NCI-H345 (cell line): ENCODE measurements around the gene KRTAP12-1.
"Not testable (repeated sequence)": the region's sequence is repeated elsewhere in the genome, so short reads cannot be mapped to it uniquely, and the experiment has no call there.

Experiments
- DNase-seq: peaks from one replicate; lab custom pipeline; 2025; lab: John Stamatoyannopoulos, UW

The KRTAP12-1 gene

DNA sequence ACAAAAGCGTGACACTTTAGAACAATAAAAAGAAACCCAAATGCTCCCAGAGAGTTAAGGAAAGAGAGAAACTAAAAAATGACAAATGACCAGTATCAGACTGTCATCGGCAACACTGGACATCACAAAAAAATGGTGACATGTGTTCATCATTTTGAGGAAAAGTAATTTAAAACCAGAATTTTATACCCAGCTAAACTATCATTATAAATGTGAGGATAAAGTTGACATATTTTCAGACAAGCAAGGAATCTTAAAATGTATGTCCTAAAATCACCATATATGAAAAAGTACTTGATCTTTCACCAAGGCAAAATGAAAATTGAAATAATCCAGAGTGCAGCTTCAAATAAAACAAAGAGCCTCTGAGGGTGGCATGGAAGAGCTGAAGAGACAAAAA lies 37.1 kb downstream of the KRTAP12-1 start:
- no peak for DNase-seq

DNA sequence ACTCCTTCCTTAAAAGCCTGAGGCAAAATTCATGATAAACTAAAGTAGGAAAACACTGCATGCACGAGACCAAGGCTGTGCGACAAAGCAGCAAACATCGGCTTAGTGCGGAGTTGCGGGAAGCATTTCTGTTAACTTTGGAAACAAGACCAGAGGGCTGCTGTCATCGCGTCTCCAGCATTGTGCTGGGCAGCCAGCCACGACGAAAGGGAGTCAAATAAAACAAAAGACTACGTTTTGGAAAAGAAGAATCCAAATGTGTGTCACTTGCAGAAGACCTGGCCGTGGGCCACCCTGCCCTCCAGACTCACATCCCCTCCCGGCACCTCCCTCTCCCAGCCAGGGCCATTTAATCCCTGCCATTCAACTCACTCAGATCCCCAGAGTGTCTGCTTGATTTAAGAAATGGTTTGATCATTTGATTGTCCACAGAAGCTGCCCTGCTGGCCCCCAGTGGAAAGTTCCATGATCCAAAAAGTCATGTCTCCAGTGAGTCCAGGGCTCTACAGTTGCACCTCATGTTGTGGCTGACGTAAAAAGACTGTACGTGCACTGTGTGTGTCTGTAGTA lies 38.1 kb downstream of the KRTAP12-1 start:
- DNase-seq: no peak

DNA sequence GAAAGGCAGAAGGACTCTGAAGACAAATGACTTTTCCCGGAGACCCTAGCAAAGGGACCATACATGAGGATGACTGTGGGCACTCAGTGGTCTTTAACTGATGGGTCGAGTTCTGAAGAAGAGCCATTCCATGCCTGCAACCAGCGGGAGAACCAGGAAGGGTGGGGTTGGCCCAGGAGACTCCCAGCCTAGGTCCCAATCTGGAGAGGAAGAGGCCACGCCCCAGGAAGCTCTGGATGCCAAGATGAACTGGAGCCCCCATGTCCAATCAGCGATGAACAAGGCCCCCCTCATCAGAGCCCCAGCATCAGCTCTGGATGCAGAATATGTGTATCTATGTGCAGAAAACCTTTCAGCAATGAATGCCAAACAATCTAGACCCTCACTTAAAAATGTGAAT lies 41.2 kb downstream of the KRTAP12-1 start:
- DNase-seq: no peak

DNA sequence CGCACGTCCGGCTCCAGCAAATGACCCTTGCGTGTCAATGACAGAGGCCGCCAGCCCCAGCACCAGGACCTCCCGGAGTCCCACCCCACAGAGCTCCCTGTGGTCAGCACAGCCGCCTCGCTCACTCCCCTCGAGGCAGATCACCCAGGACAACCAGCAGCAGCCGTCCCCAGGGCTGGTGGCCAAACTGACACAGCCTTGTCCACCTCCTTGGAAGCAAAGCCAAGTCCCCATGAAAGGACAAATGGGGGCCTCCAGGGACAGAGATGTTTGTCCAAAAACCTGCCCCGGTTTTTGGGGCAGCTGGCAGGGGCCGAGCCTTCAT lies 42.7 kb downstream of the KRTAP12-1 start:
- DNase-seq: no peak

DNA sequence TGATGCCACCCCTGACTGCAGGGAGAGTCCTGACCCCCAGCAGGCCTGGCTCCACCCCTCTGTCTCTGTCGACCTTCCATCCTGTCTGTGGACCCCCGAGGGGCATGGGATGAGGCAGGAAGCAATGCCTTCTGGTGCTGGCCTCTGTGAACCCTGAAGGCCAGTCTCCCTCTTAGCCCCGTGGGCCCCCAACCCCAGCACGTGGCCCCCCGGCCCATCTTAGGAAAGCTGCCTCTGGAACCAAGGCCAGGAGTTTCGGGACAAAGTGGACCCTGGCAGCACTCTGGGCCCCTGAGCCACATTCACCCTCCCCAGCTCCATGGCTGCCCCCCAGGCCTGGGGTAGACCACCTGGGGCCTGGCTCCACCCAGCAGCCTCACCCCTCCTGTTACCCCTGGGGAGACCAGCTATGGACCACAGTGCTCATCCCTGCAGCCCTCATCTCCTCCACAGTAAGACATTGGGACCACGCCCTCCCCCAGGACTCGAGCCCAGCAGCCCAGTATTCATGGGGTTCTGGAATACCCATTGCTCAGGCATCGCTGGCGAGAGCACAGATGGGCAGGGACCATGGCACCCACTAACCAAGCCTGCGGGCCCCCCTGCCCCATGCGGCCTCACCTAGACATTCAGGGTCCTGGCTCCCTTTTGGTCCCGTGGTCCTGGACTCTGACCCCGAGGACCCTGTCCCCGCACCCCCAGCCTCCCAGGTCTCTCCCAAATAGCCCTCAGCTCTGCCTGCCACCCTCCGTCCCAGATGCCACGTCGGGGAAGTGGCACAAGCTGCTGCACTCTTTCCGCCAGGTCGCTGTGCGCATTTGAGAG lies 43.2 kb downstream of the KRTAP12-1 start:
- DNase-seq: not testable (repeated sequence)

DNA sequence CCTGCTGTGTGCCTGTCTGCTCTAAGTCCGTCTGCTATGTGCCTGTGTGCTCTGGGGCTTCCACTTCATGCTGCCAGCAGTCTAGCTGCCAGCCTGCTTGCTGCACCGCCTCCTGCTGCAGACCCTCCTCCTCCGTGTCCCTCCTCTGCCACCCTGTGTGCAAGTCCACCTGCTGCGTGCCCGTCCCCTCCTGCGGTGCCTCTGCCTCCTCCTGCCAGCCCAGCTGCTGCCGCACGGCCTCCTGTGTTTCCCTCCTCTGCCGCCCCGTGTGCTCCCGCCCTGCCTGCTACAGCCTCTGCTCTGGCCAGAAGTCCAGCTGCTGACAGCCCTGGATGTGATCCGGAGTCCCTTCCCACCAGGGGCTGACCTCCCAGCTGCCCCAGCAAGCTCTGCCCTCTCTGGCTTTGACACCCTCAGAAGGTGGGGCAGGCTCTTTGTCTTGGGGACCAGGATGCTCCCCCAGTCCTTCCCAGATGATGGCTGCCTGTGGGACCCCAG lies 44.1 kb downstream of the KRTAP12-1 start:
- DNase-seq: not testable (repeated sequence)

DNA sequence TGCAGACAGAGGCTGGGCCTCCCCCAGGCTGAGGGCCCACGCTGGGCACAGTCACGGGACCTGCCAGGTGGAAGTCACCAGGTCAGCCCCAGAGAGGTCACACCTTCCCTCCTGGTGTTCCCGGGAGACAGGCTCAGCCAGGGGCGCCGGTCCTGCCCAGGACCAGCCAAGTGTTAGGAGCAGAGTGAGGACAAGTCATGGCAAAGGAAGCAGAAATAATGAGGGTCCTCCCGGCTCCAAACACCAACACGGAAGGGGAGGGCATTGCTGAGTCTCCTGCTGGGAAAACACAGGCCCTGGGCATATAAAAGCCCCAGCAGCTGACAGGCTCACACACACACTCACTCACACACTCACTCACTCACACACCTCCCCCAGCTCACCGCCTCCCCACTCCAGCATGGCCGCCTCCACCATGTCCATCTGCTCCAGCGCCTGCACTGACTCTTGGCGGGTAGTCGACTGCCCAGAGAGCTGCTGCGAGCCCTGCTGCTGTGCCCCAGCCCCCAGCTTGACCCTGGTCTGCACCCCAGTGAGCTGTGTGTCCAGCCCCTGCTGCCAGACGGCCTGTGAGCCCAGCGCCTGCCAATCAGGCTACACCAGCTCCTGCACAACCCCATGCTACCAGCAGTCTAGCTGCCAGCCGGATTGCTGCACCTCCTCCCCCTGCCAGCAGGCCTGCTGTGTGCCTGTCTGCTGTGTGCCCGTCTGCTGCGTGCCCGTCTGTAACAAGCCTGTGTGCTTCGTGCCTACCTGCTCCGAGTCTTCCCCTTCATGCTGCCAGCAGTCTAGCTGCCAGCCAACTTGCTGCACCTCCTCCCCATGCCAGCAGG lies 44.7 kb downstream of the KRTAP12-1 start, which contains the start of gene KRTAP10-10:
Gene KRTAP10-10, plus strand, starts transcription at position 339 of the 833 bp plus-strand sequence. Its CDS starts 62 bp downstream, at position 401.
- DNase-seq: peak; percentile 51

DNA sequence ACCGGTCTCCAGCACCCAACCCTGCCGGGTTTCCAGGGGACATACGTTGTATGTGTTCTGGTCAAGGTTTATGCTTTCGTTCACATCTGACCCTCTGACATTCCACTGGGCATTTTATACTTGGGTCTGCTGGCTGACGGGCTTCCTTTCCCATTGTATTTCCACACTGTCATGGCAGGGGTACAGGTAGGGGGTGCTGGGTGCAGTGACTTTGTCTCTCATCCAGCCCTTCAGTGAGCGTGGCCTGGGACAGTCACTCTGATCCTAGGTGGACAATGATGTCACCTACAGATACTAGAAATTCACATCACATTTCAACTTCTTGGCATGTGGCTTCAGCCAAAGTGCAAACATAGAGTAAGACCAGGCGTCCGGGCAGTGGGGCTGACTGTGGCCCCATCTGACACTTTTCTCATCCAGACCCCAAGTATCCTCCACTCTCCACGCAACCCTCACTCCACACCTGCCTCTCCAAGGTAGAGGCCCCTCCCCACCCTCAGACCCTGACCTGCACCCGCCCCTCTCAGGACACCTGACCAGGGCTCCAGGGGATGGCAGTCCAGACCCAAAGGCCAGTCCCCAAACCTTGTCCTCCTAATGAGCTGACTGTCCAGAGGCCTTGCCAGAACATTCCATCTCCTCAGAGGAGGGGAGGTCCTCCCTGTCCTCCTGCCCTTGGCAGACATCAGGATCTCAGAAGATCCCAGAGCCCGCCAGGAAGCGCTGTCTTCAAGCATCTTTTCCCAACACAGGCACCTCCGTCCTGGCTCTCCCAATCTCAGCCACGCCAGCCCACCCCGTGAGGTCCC lies 45.5 kb downstream of the KRTAP12-1 start:
- DNase-seq: no peak

DNA sequence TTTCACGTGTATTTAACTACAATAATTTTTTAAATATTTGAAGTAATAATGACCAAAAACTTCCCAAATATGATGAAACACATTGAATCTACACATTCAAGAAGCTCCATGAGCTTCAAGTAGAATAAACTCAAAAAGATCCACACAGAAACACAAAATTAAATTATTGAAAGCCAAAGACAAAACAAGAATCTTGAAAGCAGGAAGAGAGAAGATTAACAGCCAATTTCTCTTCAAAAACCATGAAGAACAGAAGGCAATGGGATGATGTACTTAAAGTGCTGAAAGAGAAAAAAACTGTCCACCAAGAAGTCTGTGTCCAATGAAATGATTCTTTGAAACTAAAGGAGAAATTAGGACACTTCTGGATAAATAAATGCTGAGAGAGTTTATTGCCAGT lies 49.9 kb downstream of the KRTAP12-1 start:
- DNase-seq: no peak
